GM12878 (cell line): ENCODE measurements around the gene WRAP73. TPM values are rescaled to one million over a fixed set of nuclear protein-coding genes. Genes with fewer than 3 reads are reported as not detected.

Experiments used
- BCL11A ChIP-seq: IDR thresholded peaks from 2 replicates; pipeline ENCODE4 v1.6.1; 2011; ENCODE audit warnings: low read depth, low read length
- CHD2 ChIP-seq: IDR thresholded peaks from 2 replicates; pipeline ENCODE4 v1.6.1; 2011; ENCODE audit warnings: low read depth, low read length, improper control_type of control experiment, borderline replicate concordance
- HCFC1 ChIP-seq: fragments of 150-350 bp; IDR thresholded peaks from 2 replicates; pipeline ENCODE4 v1.6.1; 2014; ENCODE audit warnings: low read length
- NFYB ChIP-seq: IDR thresholded peaks from 2 replicates; pipeline ENCODE4 v1.6.1; 2011; ENCODE audit warnings: low read depth, mild to moderate bottlenecking, low read length, improper control_type of control experiment, moderate library complexity; ENCODE audit not compliant: insufficient read depth
- NR2C1 ChIP-seq: fragments of 450-650 bp; IDR thresholded peaks from 2 replicates; pipeline ENCODE4 v1.6.1; 2017; ENCODE audit warnings: antibody characterized with exemption, mild to moderate bottlenecking, moderate library complexity
- PAX5 ChIP-seq: IDR thresholded peaks from 2 replicates; pipeline ENCODE4 v1.6.1; 2011; ENCODE audit warnings: low read depth, low read length, borderline replicate concordance
- PAX8 ChIP-seq: fragments of 450-650 bp; IDR thresholded peaks from 2 replicates; pipeline ENCODE4 v1.6.1; 2017; ENCODE audit warnings: mild to moderate bottlenecking, moderate library complexity
- RB1 ChIP-seq: fragments of 450-650 bp; formaldehyde crosslinking; IDR thresholded peaks from 2 replicates; pipeline ENCODE4 v1.6.1; 2017; ENCODE audit warnings: mild to moderate bottlenecking, borderline replicate concordance
- RBBP5 ChIP-seq: fragments of 200-600 bp; sonication (generic); conservative IDR thresholded peaks from 2 replicates; pipeline ENCODE4 v1.6.1; 2016
- RCOR1 ChIP-seq: conservative IDR thresholded peaks from 2 replicates; pipeline ENCODE4 v1.6.1; 2012; ENCODE audit warnings: low read depth, low read length, improper control_type of control experiment
- RELA ChIP-seq: fragments of 450-650 bp; IDR thresholded peaks from 2 replicates; pipeline ENCODE4 v1.8.0; 2014; ENCODE audit warnings: borderline replicate concordance; ENCODE audit not compliant: partially characterized antibody
- SIN3A ChIP-seq: IDR thresholded peaks from 2 replicates; pipeline ENCODE4 v1.6.1; 2012; ENCODE audit warnings: low read depth, low read length, improper control_type of control experiment
- SIX5 ChIP-seq: IDR thresholded peaks from 2 replicates; pipeline ENCODE4 v1.6.1; 2011; ENCODE audit warnings: mild to moderate bottlenecking, low read depth, low read length, moderate library complexity; ENCODE audit not compliant: severe bottlenecking
- TCF3 ChIP-seq: IDR thresholded peaks from 2 replicates; pipeline ENCODE4 v1.6.1; 2012; ENCODE audit warnings: low read depth, mild to moderate bottlenecking, low read length, borderline replicate concordance; ENCODE audit not compliant: insufficient read depth
- polyA plus RNA-seq, 11 experiments: library from polyadenylated mRNA; depleted of rRNA in 4 of 11; unstranded in 6 of 11; stranded (reverse) in 5 of 11; fragments of >200 nt; fragmentation: Nextera tagmentation in 4 of 11; fragmentation: Illumina TruSeq in 1 of 11; extraction: Ambion mirVana in 4 of 11; extraction: Trizol in 1 of 11; gene quantifications; 1 replicate in 1 of 11; 2 replicates in 10 of 11; pipeline versions ENCODE4 v1.2.1 to v1.2.3, GENCODE V29; 2011 to 2016; ENCODE audit warnings: inconsistent platforms in 2 of 11, missing spikeins in 2 of 11, low read depth in 1 of 11
- total RNA-seq, 4 experiments: library from RNA; depleted of rRNA in 3 of 4; stranded (reverse); fragments of >200 nt in 3 of 4; fragmentation: Illumina TruSeq in 1 of 4; extraction: Trizol in 1 of 4; gene quantifications; 2 replicates each; pipeline versions ENCODE4 v1.2.1 to v1.2.3, GENCODE V29; 2013 to 2021
- TF ChIP-seq, protein P1 (sequence below): fragments of 450-650 bp; IDR thresholded peaks from 2 replicates; pipeline ENCODE4 v1.6.1; 2016; ENCODE audit warnings: mild to moderate bottlenecking
- TF ChIP-seq, protein P2 (sequence below): fragments of 450-650 bp; formaldehyde crosslinking; IDR thresholded peaks from 2 replicates; pipeline ENCODE4 v1.4.0; 2022; ENCODE audit warnings: mild to moderate bottlenecking, moderate library complexity
- TF ChIP-seq, protein P3 (sequence below): fragments of 150-350 bp; IDR thresholded peaks from 2 replicates; pipeline ENCODE4 v1.6.1; 2016; ENCODE audit warnings: low read depth, low read length
- TF ChIP-seq, protein P4 (sequence below): IDR thresholded peaks from 2 replicates; pipeline ENCODE4 v1.6.1; 2011; ENCODE audit warnings: low read depth, low read length, improper control_type of control experiment, borderline replicate concordance
- TF ChIP-seq, protein P5 (sequence below): IDR thresholded peaks from 2 replicates; pipeline ENCODE4 v1.6.1; 2011; ENCODE audit warnings: borderline replicate concordance, low read depth, mild to moderate bottlenecking, moderate library complexity, low read length; ENCODE audit not compliant: insufficient read depth, poor library complexity, severe bottlenecking

The WRAP73 gene
- total and polyA plus RNA-seq, 10 of the 15 experiments (the other 5 are each of a cell fraction or from before 2014, with no cell fraction given) = 3.2 to 65.8 (median 48.0) TPM

DNA sequence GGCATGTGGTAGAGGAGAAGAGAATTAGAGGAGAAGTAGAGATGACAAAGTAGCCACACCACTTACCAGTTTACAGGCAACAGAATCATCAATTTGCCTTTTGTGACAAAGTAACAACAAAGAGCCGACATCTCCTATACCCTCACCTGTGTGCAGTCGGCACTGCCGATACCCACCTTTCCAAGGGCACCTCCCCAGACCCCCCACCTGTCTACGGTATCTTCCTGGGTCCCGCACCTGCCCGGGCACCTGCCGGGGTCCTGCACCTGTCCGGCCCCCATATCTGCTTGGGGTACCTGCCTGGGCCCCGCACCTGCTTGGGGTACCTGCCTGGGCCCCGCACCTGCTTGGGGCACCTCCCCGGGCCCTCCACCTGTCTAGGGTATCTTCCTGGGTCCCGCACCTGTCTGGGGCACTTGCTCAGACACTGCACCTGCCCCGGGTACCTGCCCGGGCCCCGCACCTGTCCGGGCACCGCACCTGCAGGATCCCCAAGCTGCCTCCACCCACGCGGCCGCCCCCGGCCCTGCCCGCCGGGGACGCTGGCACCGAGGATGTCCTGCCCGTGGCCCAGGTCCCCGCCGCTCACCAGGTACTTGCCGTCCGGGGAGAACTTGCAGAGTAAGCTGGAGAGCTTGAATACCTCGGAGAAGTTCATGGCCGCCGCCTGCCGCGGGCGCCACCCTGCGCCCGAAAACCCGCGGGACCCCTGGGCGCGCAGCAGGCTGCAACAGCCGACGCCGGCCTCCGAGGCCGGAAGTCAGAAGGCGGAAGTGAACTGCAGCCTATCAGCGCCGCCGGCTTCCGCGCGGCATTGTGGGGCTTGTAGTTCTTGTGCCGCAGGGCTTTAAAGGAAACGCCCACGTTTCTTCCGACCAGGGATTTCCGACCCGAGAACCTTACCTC lies at the start of gene WRAP73 (continued):
- TF ChIP-seq, protein P1, sequence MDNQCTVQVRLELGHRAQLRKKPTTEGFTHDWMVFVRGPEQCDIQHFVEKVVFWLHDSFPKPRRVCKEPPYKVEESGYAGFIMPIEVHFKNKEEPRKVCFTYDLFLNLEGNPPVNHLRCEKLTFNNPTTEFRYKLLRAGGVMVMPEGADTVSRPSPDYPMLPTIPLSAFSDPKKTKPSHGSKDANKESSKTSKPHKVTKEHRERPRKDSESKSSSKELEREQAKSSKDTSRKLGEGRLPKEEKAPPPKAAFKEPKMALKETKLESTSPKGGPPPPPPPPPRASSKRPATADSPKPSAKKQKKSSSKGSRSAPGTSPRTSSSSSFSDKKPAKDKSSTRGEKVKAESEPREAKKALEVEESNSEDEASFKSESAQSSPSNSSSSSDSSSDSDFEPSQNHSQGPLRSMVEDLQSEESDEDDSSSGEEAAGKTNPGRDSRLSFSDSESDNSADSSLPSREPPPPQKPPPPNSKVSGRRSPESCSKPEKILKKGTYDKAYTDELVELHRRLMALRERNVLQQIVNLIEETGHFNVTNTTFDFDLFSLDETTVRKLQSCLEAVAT = no peak
- TF ChIP-seq, protein P2, sequence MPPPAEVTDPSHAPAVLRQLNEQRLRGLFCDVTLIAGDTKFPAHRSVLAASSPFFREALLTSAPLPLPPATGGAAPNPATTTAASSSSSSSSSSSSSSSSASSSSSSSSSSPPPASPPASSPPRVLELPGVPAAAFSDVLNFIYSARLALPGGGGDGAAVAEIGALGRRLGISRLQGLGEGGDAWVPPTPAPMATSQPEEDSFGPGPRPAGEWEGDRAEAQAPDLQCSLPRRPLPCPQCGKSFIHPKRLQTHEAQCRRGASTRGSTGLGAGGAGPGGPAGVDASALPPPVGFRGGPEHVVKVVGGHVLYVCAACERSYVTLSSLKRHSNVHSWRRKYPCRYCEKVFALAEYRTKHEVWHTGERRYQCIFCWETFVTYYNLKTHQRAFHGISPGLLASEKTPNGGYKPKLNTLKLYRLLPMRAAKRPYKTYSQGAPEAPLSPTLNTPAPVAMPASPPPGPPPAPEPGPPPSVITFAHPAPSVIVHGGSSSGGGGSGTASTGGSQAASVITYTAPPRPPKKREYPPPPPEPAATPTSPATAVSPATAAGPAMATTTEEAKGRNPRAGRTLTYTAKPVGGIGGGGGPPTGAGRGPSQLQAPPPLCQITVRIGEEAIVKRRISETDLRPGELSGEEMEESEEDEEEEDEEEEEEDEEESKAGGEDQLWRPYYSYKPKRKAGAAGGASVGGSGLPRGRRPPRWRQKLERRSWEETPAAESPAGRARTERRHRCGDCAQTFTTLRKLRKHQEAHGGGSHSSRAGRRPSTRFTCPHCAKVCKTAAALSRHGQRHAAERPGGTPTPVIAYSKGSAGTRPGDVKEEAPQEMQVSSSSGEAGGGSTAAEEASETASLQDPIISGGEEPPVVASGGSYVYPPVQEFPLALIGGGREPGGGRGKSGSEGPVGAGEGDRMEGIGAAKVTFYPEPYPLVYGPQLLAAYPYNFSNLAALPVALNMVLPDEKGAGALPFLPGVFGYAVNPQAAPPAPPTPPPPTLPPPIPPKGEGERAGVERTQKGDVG = no peak
- TF ChIP-seq RCOR1 (no peak), RBBP5 (no peak), RB1 (peak; percentile 72; the same call in 1 of the 2 replicates), PAX8 (no peak), CHD2 (peak; percentile 81), NFYB (peak; percentile 94), SIX5 (peak; percentile 90), SIN3A (no peak), BCL11A (no peak), PAX5 (no peak), TCF3 (no peak), RELA (no peak), NR2C1 (0 out of 2 replicates have a peak, but pooled peaks have one; percentile 28), HCFC1 (peak; percentile 92)
- TF ChIP-seq, protein P3, sequence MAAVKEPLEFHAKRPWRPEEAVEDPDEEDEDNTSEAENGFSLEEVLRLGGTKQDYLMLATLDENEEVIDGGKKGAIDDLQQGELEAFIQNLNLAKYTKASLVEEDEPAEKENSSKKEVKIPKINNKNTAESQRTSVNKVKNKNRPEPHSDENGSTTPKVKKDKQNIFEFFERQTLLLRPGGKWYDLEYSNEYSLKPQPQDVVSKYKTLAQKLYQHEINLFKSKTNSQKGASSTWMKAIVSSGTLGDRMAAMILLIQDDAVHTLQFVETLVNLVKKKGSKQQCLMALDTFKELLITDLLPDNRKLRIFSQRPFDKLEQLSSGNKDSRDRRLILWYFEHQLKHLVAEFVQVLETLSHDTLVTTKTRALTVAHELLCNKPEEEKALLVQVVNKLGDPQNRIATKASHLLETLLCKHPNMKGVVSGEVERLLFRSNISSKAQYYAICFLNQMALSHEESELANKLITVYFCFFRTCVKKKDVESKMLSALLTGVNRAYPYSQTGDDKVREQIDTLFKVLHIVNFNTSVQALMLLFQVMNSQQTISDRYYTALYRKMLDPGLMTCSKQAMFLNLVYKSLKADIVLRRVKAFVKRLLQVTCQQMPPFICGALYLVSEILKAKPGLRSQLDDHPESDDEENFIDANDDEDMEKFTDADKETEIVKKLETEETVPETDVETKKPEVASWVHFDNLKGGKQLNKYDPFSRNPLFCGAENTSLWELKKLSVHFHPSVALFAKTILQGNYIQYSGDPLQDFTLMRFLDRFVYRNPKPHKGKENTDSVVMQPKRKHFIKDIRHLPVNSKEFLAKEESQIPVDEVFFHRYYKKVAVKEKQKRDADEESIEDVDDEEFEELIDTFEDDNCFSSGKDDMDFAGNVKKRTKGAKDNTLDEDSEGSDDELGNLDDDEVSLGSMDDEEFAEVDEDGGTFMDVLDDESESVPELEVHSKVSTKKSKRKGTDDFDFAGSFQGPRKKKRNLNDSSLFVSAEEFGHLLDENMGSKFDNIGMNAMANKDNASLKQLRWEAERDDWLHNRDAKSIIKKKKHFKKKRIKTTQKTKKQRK = no peak
- TF ChIP-seq, protein P4, sequence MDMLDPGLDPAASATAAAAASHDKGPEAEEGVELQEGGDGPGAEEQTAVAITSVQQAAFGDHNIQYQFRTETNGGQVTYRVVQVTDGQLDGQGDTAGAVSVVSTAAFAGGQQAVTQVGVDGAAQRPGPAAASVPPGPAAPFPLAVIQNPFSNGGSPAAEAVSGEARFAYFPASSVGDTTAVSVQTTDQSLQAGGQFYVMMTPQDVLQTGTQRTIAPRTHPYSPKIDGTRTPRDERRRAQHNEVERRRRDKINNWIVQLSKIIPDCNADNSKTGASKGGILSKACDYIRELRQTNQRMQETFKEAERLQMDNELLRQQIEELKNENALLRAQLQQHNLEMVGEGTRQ = no peak
- TF ChIP-seq, protein P5, sequence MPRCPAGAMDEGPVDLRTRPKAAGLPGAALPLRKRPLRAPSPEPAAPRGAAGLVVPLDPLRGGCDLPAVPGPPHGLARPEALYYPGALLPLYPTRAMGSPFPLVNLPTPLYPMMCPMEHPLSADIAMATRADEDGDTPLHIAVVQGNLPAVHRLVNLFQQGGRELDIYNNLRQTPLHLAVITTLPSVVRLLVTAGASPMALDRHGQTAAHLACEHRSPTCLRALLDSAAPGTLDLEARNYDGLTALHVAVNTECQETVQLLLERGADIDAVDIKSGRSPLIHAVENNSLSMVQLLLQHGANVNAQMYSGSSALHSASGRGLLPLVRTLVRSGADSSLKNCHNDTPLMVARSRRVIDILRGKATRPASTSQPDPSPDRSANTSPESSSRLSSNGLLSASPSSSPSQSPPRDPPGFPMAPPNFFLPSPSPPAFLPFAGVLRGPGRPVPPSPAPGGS = no peak
